Measurements from ENCODE around the gene IRAK1BP1.
"Not testable (repeated sequence)": the region's sequence is repeated elsewhere in the genome, so short reads cannot be mapped to it uniquely, and the experiment has no call there.

Gene IRAK1BP1

DNA sequence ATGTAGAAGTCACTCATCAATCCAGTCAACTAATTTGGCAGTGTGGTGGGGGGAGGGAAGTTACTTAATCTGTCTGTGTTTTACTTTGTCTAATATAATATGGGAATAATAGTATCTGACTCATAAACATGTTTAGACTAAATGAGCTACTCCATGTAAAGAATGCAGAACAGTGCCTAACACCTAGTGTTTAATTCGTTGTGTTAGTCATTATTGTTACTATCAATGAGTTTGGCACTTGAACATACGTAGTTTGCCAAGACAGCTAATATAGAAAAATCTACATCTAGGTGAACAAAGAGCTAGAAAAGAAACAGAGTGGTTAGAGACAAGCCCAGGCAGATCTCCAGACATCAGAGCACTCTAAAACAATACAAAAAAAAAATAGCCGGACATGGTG lies 49.1 kb downstream of the IRAK1BP1 start:
- no peak overlapping the region for H3K4me2 ChIP-seq
- H4K20me1 ChIP-seq (ENCODE audit: insufficient read depth) = no peaks in the 10 kb centered on the region
- H3K36me3 ChIP-seq (ENCODE audit: insufficient read depth) = no peaks in the 10 kb centered on the region
- no peak overlapping the region for H3K9ac ChIP-seq
- H2AFZ ChIP-seq (ENCODE audit: low read depth) = no peak overlapping the region
- no peak overlapping the region for H3K4me3 ChIP-seq (IDR thresholded peaks at IDR 0.05; ENCODE audit: insufficient read depth, low read depth, low read length)
- TF ChIP-seq, protein P1, sequence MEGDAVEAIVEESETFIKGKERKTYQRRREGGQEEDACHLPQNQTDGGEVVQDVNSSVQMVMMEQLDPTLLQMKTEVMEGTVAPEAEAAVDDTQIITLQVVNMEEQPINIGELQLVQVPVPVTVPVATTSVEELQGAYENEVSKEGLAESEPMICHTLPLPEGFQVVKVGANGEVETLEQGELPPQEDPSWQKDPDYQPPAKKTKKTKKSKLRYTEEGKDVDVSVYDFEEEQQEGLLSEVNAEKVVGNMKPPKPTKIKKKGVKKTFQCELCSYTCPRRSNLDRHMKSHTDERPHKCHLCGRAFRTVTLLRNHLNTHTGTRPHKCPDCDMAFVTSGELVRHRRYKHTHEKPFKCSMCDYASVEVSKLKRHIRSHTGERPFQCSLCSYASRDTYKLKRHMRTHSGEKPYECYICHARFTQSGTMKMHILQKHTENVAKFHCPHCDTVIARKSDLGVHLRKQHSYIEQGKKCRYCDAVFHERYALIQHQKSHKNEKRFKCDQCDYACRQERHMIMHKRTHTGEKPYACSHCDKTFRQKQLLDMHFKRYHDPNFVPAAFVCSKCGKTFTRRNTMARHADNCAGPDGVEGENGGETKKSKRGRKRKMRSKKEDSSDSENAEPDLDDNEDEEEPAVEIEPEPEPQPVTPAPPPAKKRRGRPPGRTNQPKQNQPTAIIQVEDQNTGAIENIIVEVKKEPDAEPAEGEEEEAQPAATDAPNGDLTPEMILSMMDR (conservative IDR thresholded peaks at IDR 0.05; ENCODE audit: low read depth, low read length) = no peak
- no peaks in the 10 kb centered on the region for H3K27me3 ChIP-seq (ENCODE audit: insufficient read depth, low read depth)
- peaks cover 10% of the 10 kb centered on the region for H3K4me1 ChIP-seq (ENCODE audit: low read depth, poor library complexity, severe bottlenecking)
- H3K27ac ChIP-seq = no peak overlapping the region
- H3K79me2 ChIP-seq (ENCODE audit: insufficient read depth, low read depth) = no peaks in the 10 kb centered on the region

DNA sequence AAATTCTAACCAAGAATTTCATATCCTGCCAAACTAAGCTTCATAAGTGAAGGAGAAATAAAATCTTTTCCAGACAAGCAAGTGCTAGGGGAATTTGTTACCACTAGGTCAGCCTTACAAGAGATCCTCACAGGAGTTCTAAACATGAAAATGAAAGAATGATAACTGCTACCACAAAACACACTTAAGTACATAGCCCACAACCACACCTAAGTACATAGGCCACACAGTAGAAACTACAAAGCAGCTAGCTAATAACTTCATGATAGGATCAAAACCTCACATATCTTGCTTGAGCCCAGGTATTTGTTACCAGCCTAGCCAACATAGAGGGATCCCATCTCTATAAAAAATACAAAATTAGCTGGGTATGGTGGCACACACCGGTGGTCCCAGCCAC lies 50.4 kb downstream of the IRAK1BP1 start:
- TF ChIP-seq, protein P1 (conservative IDR thresholded peaks at IDR 0.05; ENCODE audit: low read depth, low read length) = no peak
- Histone ChIP-seq H4K20me1 (ENCODE audit: insufficient read depth) (no peaks in the 10 kb centered on the region), H3K27me3 (ENCODE audit: insufficient read depth, low read depth) (no peaks in the 10 kb centered on the region), H3K27ac (no peak overlapping the region), H3K4me3 (IDR thresholded peaks at IDR 0.05; ENCODE audit: insufficient read depth, low read depth, low read length) (no peak overlapping the region), H2AFZ (ENCODE audit: low read depth) (no peak overlapping the region), H3K9ac (no peak overlapping the region), H3K4me1 (ENCODE audit: low read depth, poor library complexity, severe bottlenecking) (peaks cover 10% of the 10 kb centered on the region), H3K79me2 (ENCODE audit: insufficient read depth, low read depth) (no peaks in the 10 kb centered on the region), H3K36me3 (ENCODE audit: insufficient read depth) (no peaks in the 10 kb centered on the region), H3K4me2 (no peak overlapping the region)

DNA sequence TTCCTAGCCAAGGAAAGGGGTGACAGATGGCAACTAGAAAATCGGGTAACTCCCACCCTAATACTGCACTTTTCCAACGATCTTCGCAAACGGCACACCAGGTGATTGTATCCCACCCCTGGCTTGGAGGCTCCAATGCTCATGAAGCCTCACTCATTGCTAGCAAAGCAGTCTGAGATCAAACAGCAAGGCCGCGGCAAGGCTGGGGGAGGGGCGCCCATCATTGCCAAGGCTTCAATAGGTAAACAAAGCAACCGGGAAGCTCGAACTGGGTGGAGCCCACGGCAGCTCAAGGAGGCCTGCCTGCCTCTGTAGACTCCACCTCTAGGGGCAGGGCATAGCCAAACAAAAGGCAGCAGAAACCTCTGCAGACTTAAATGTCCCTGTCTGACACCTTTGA lies 53.8 kb downstream of the IRAK1BP1 start:
- H4K20me1 ChIP-seq (ENCODE audit: insufficient read depth); H3K4me2 ChIP-seq; H3K4me3 ChIP-seq (IDR thresholded peaks at IDR 0.05; ENCODE audit: insufficient read depth, low read depth, low read length); H3K27ac ChIP-seq; H2AFZ ChIP-seq (ENCODE audit: low read depth); H3K9ac ChIP-seq; H3K27me3 ChIP-seq (ENCODE audit: insufficient read depth, low read depth); H3K79me2 ChIP-seq (ENCODE audit: insufficient read depth, low read depth); H3K36me3 ChIP-seq (ENCODE audit: insufficient read depth): not testable (repeated sequence)
- H3K4me1 ChIP-seq (ENCODE audit: low read depth, poor library complexity, severe bottlenecking) = peaks cover 10% of the 10 kb centered on the region

DNA sequence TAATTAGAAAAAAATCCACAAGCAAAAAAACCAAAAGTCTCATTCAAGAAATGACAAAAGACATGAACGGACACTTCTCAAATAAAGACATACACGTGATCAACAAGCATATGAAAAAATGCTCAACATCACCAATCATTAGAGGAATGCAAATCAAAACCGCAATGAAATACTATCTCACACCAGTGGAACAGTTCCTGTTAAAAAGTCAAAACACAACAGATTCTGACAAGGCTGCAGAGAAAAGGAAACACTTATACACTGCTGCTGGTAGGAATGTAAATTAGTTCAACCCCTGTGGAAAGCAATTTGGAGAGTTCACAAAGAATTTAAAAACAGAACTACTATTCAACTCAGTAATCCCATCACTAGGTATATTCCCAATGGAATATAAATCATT lies 58.0 kb downstream of the IRAK1BP1 start:
- Histone ChIP-seq H4K20me1 (ENCODE audit: insufficient read depth) (no peaks in the 10 kb centered on the region), H3K4me3 (IDR thresholded peaks at IDR 0.05; ENCODE audit: insufficient read depth, low read depth, low read length) (no peak overlapping the region), H2AFZ (ENCODE audit: low read depth) (no peak overlapping the region), H3K4me1 (ENCODE audit: low read depth, poor library complexity, severe bottlenecking) (no peaks in the 10 kb centered on the region), H3K4me2 (no peak overlapping the region), H3K36me3 (ENCODE audit: insufficient read depth) (no peaks in the 10 kb centered on the region), H3K79me2 (ENCODE audit: insufficient read depth, low read depth) (no peaks in the 10 kb centered on the region), H3K9ac (no peak overlapping the region), H3K27ac (no peak overlapping the region), H3K27me3 (ENCODE audit: insufficient read depth, low read depth) (no peaks in the 10 kb centered on the region)
- TF ChIP-seq, protein P1 (conservative IDR thresholded peaks at IDR 0.05; ENCODE audit: low read depth, low read length) = no peak

DNA sequence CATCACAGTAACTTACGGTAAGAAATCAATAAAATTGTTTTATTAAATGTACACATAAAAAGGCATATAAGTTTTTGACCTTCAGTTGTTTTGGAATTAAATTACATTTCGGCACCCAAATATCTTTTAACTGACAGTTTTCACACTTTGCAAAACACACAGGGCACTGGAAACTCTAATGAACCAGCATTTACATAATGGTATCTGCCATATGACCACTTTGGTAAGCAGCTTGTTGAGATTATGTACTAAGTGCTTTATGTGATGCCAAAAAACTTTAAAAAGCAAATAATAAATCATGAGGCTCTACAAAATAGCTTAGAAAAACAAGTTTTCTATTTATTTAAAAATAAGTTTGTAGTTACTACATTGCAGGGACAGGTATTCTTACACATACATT lies 68.2 kb downstream of the IRAK1BP1 start:
- Histone ChIP-seq H3K79me2 (ENCODE audit: insufficient read depth, low read depth) (no peaks in the 10 kb centered on the region), H3K4me2 (no peak overlapping the region), H3K36me3 (ENCODE audit: insufficient read depth) (no peaks in the 10 kb centered on the region), H3K9ac (no peak overlapping the region), H2AFZ (ENCODE audit: low read depth) (no peak overlapping the region), H3K27ac (no peak overlapping the region), H3K4me1 (ENCODE audit: low read depth, poor library complexity, severe bottlenecking) (no peaks in the 10 kb centered on the region), H4K20me1 (ENCODE audit: insufficient read depth) (no peaks in the 10 kb centered on the region), H3K27me3 (ENCODE audit: insufficient read depth, low read depth) (no peaks in the 10 kb centered on the region), H3K4me3 (IDR thresholded peaks at IDR 0.05; ENCODE audit: insufficient read depth, low read depth, low read length) (no peak overlapping the region)
- TF ChIP-seq, protein P1 (conservative IDR thresholded peaks at IDR 0.05; ENCODE audit: low read depth, low read length) = no peak

All from KMS-11 (cell line).